ENCODE data around the gene KCNQ5.

Gene KCNQ5

DNA sequence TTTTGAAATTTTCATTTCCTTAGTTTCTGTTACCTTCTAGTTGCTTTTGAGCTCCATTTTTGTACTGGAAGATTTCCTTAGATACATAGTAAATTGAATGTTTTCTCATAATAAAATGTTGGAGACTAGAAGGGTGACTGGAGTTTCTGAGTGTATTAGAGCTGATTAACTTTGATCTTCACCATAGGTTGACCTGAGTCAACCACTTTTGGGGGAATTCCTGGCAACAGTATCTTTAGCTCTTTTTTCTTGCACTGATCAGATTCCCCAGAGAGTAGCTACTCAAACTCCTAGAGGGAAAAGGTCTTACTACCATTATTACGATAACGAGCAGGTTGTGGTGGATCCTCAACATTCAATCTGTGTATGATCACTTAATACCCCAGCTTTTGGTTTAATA is 530.7 kb downstream of the KCNQ5 start:
- peaks cover 14% of the 10 kb centered on the region for H3K9me3 Mint-ChIP-seq
- no peak for DNase-seq
- H3K36me3 Mint-ChIP-seq (ENCODE audit: low read depth): peaks cover 16% of the 10 kb centered on the region
- H3K27me3 Mint-ChIP-seq (ENCODE audit: low read depth, poor library complexity): peaks cover 8% of the 10 kb centered on the region
- no peak overlapping the region for H3K4me3 Mint-ChIP-seq
- TF ChIP-seq, protein P1, sequence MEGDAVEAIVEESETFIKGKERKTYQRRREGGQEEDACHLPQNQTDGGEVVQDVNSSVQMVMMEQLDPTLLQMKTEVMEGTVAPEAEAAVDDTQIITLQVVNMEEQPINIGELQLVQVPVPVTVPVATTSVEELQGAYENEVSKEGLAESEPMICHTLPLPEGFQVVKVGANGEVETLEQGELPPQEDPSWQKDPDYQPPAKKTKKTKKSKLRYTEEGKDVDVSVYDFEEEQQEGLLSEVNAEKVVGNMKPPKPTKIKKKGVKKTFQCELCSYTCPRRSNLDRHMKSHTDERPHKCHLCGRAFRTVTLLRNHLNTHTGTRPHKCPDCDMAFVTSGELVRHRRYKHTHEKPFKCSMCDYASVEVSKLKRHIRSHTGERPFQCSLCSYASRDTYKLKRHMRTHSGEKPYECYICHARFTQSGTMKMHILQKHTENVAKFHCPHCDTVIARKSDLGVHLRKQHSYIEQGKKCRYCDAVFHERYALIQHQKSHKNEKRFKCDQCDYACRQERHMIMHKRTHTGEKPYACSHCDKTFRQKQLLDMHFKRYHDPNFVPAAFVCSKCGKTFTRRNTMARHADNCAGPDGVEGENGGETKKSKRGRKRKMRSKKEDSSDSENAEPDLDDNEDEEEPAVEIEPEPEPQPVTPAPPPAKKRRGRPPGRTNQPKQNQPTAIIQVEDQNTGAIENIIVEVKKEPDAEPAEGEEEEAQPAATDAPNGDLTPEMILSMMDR (IDR thresholded peaks at IDR 0.05): no peak
- H3K4me1 Mint-ChIP-seq: peaks cover 6% of the 10 kb centered on the region
- H3K27ac Mint-ChIP-seq: no peak overlapping the region

DNA sequence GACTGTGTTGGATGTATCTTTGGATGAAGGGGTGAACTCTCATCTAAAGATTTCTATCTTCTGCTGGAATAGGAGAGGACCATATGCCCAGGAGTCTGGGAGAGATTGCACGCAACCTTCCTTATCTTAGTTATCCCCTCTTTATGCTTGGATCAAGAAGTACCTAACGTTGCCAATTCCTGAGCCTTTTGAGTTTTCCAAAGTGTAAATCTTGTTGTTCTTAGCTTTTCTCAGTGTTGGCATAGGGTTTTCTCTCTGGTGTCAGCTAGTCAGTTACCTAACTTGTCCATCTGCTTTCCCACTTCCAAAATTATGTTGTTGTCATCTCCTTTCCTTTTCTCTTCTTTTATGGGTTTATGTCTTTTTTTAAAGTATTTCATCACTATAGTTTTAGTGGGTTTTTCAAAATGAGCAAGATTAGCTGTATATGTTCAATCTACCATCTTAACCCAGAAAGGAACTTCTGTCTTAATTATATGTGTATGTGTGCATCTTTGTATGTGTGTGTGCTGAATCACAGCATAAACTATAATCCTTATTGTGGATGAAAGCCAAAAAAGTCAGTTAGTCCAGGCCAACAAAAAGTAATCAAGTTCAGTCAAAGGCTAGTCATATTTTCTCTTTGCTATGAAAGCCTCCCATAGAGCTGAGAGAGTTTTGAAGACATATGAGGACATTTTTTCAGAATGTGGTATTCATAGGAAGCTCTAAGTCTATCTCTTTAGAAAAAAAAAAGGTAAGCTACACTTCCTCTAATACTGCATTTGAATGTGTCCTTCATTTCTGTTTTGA is 531.3 kb downstream of the KCNQ5 start:
- H3K4me1 Mint-ChIP-seq: peaks cover 6% of the 10 kb centered on the region
- no peak overlapping the region for H3K27ac Mint-ChIP-seq
- no peak overlapping the region for H3K4me3 Mint-ChIP-seq
- peaks cover 8% of the 10 kb centered on the region for H3K27me3 Mint-ChIP-seq (ENCODE audit: low read depth, poor library complexity)
- DNase-seq: no peak
- TF ChIP-seq, protein P1 (IDR thresholded peaks at IDR 0.05): no peak
- peaks cover 17% of the 10 kb centered on the region for H3K9me3 Mint-ChIP-seq
- peaks cover 19% of the 10 kb centered on the region for H3K36me3 Mint-ChIP-seq (ENCODE audit: low read depth)

GRCh38 chr6:73156793-73157767 is 535.2 kb downstream of the KCNQ5 start:
- TF ChIP-seq, protein P1 (IDR thresholded peaks at IDR 0.05): no peak
- Mint-ChIP-seq H3K4me1 (no peaks in the 10 kb centered on the region), H3K4me3 (no peak overlapping the region), H3K27ac (peak overlapping the region; percentile 68), H3K27me3 (ENCODE audit: low read depth, poor library complexity) (peaks cover 3% of the 10 kb centered on the region), H3K9me3 (peaks cover 17% of the 10 kb centered on the region), H3K36me3 (ENCODE audit: low read depth) (peaks cover 23% of the 10 kb centered on the region)
- DNase-seq: no peak

- peaks cover 17% of the 10 kb centered on the region for H3K9me3 Mint-ChIP-seq
- H3K36me3 Mint-ChIP-seq (ENCODE audit: low read depth): peaks cover 23% of the 10 kb centered on the region
- H3K27ac Mint-ChIP-seq: no peak overlapping the region
- H3K4me1 Mint-ChIP-seq: no peaks in the 10 kb centered on the region
- no peaks in the 10 kb centered on the region for H3K27me3 Mint-ChIP-seq (ENCODE audit: low read depth, poor library complexity)
- no peak for DNase-seq
- no peak overlapping the region for H3K4me3 Mint-ChIP-seq
- TF ChIP-seq, protein P1 (IDR thresholded peaks at IDR 0.05): no peak
Measured at GRCh38 chr6:73157870-73158269, 536.0 kb downstream of the KCNQ5 start.

- H3K4me3 Mint-ChIP-seq: no peak overlapping the region
- peak overlapping the region; percentile 43 for H3K27ac Mint-ChIP-seq
- H3K9me3 Mint-ChIP-seq: no peaks in the 10 kb centered on the region
- TF ChIP-seq, protein P1 (IDR thresholded peaks at IDR 0.05): no peak
- H3K4me1 Mint-ChIP-seq: no peaks in the 10 kb centered on the region
- H3K36me3 Mint-ChIP-seq (ENCODE audit: low read depth): peaks cover 10% of the 10 kb centered on the region
- H3K27me3 Mint-ChIP-seq (ENCODE audit: low read depth, poor library complexity): no peaks in the 10 kb centered on the region
- DNase-seq: no peak
Measured at GRCh38 chr6:73169111-73169510, 547.2 kb downstream of the KCNQ5 start.
